ENCODE results near the gene FAM120A.

Gene FAM120A

GRCh38 chr9:93598647-93599241 lies 147.3 kb downstream of the FAM120A start:
- DNase-seq, result no peak

- no peak for DNase-seq
These were observed 148.3 kb downstream of the FAM120A start for GRCh38 chr9:93599571-93600403.

GRCh38 chr9:93600504-93600903 lies 149.0 kb downstream of the FAM120A start:
- peak; percentile 31 for DNase-seq

- no peak for DNase-seq
These were observed 149.6 kb downstream of the FAM120A start for GRCh38 chr9:93601063-93601462.

- DNase-seq, result no peak
These were observed 150.2 kb downstream of the FAM120A start for GRCh38 chr9:93601666-93602065.

GRCh38 chr9:93603011-93603410 lies 151.5 kb downstream of the FAM120A start:
- DNase-seq, result no peak

- no peak for DNase-seq
These were observed 152.4 kb downstream of the FAM120A start for GRCh38 chr9:93603906-93604326.

- no peak for DNase-seq
These were observed 154.7 kb downstream of the FAM120A start for GRCh38 chr9:93606187-93606586.

GRCh38 chr9:93610206-93610605 lies 158.7 kb downstream of the FAM120A start:
- no peak for DNase-seq

- DNase-seq, result no peak
These were observed 160.7 kb downstream of the FAM120A start for GRCh38 chr9:93612052-93612795.

- no peak for DNase-seq
These were observed 161.3 kb downstream of the FAM120A start for GRCh38 chr9:93612796-93613154.

GRCh38 chr9:93613174-93613573 lies 161.7 kb downstream of the FAM120A start:
- DNase-seq, result no peak

GRCh38 chr9:93613791-93614190 lies 162.3 kb downstream of the FAM120A start:
- no peak for DNase-seq

- DNase-seq, result no peak
These were observed 163.5 kb downstream of the FAM120A start for GRCh38 chr9:93614830-93615468.
